HUES48 (cell line): ENCODE data around the gene NR3C2.
A peak's percentile ranks its signal among the peaks of the same experiment; 100 is the strongest.

Experiments
- H3K27ac ChIP-seq: one replicate; pipeline ENCODE4 v1.7.0; 2013; ENCODE audit warnings: low read depth, low read length, inconsistent platforms
- H3K27me3 ChIP-seq: 2 replicates; pipeline ENCODE4 v1.6.1; 2013; ENCODE audit warnings: mild to moderate bottlenecking, low read length; ENCODE audit not compliant: control insufficient read depth, insufficient read depth
- H3K36me3 ChIP-seq: 2 replicates; pipeline ENCODE4 v1.6.1; 2013; ENCODE audit warnings: low read length; ENCODE audit not compliant: control insufficient read depth, insufficient read depth
- H3K4me1 ChIP-seq: 2 replicates; pipeline ENCODE4 v1.6.1; 2013; ENCODE audit warnings: mild to moderate bottlenecking, low read length; ENCODE audit not compliant: control insufficient read depth, insufficient read depth
- H3K4me3 ChIP-seq: 2 replicates; pipeline ENCODE4 v1.5.1; 2013; ENCODE audit warnings: mild to moderate bottlenecking, low read depth, low read length
- H3K9ac ChIP-seq: 2 replicates; pipeline ENCODE4 v1.6.1; 2013; ENCODE audit warnings: mild to moderate bottlenecking, low read depth, low read length, moderate library complexity
- H3K9me3 ChIP-seq: 2 replicates; pipeline ENCODE4 v1.6.1; 2013; ENCODE audit warnings: low read length; ENCODE audit not compliant: control insufficient read depth, insufficient read depth

NR3C2 gene

GRCh38 chr4:148441986-148442831, at the start of gene NR3C2:
NR3C2 (minus strand) TSS chr4:148442414.
- peaks cover 29% of the 10 kb centered on the region for H3K4me1 ChIP-seq
- H3K27me3 ChIP-seq = peaks cover 52% of the 10 kb centered on the region
- H3K9me3 ChIP-seq = no peaks in the 10 kb centered on the region
- peak within 1 kb of the TSS; percentile 62 for H3K4me3 ChIP-seq
- peak within 1 kb of the TSS; percentile 17 for H3K27ac ChIP-seq
- H3K9ac ChIP-seq = peak within 1 kb of the TSS; percentile 34; the same call in 1 of the 2 replicates
- no peaks in the 10 kb centered on the region for H3K36me3 ChIP-seq

DNA sequence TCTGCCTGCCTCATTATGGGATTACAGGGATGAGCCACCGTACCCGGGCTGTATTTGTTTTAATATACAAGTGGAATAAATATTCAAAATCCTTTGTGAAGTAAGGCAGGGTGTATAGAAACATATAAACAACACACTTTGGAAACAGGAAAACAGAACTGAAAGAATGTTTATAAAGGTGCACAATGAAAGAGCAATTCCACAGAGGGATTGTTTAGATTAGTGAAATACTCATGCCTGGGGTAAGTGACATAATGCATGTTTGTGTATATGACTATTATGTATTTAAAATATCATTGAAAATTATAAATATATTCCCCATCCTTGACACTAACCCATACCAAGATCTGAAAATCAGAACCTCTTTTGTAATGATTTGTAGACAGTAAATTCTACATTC, 45.0 kb upstream of the NR3C2 start:
- Histone ChIP-seq H3K27me3 (no peaks in the 10 kb centered on the region), H3K36me3 (no peaks in the 10 kb centered on the region), H3K9ac (no peak overlapping the region), H3K9me3 (no peaks in the 10 kb centered on the region), H3K4me1 (no peaks in the 10 kb centered on the region), H3K4me3 (no peak overlapping the region), H3K27ac (no peak overlapping the region)

DNA sequence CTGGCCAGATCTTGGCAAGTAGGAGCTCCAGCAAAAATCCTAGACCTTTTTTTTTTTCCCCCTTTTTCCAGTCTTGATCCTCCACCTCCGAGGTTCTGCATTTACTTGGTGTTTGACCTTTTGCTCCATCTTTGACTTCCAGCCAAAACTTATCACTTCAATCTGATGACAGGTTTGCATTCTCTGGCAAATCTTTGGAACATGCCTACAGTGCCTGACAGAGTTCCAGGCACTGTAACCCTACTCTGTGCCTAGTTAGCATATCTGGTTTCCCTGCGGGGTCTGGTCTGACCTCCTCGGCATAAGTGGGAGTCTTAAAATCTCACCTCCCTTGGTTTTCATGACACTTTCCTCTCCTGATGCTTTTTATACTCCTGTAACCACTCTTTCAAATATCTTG, 39.4 kb upstream of the NR3C2 start:
- Histone ChIP-seq H3K4me1 (no peaks in the 10 kb centered on the region), H3K9me3 (no peaks in the 10 kb centered on the region), H3K27me3 (no peaks in the 10 kb centered on the region), H3K27ac (no peak overlapping the region), H3K9ac (no peak overlapping the region), H3K4me3 (no peak overlapping the region), H3K36me3 (no peaks in the 10 kb centered on the region)

DNA sequence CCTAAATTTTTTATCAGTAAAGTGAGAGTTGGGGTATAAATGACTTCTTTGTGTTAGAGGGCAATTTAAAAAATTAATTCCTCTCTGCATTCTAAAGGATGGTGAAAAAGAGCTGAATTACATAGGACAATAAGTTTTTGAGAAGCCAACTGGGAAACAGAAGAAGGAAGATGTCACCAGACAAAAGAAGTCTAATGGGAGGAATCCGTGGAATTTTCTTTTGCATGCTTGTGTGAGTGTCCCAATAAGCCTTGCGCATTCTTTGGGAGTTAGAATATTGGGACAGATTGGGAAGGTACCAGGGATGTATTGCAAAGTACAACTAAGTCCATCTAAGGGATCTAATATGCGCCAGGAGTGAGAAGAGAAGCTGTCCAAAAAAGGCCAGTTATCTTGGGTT, 35.1 kb upstream of the NR3C2 start:
- H3K4me1 ChIP-seq = no peaks in the 10 kb centered on the region

DNA sequence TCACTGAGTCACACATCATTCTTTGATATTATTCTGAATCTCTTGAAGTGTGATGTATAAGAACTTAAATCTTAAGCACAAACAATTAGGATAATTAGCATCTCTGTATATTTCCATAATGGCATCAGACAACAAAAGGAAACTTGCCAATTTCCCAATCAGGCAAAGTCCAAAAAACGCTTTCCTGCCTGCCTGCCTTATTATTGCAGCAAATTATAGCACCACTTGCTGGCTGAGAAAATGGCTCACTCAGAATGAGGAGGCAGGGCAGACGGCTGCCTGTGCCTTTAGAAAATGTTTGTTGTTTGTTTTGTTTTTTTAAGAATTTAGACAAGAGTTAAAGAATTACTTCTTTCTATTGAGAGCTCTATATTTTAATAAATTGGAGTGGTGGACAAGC, 27.7 kb upstream of the NR3C2 start:
- Histone ChIP-seq H3K36me3 (no peaks in the 10 kb centered on the region), H3K27me3 (no peaks in the 10 kb centered on the region), H3K9ac (no peak overlapping the region), H3K9me3 (no peaks in the 10 kb centered on the region), H3K4me3 (no peak overlapping the region), H3K4me1 (peaks cover 4% of the 10 kb centered on the region; the same call in 1 of the 2 replicates), H3K27ac (no peak overlapping the region)

More for the DNA sequence above, 35.1 kb upstream of the NR3C2 start:
- H3K36me3 ChIP-seq = no peaks in the 10 kb centered on the region
- no peak overlapping the region for H3K9ac ChIP-seq
- no peaks in the 10 kb centered on the region for H3K27me3 ChIP-seq
- H3K9me3 ChIP-seq = no peaks in the 10 kb centered on the region
- H3K4me3 ChIP-seq = no peak overlapping the region
- no peak overlapping the region for H3K27ac ChIP-seq

- no peaks in the 10 kb centered on the region for H3K9me3 ChIP-seq
- H3K27me3 ChIP-seq = no peaks in the 10 kb centered on the region
- no peaks in the 10 kb centered on the region for H3K36me3 ChIP-seq
- H3K27ac ChIP-seq = no peak overlapping the region
- H3K9ac ChIP-seq = no peak overlapping the region
- no peaks in the 10 kb centered on the region for H3K4me1 ChIP-seq
- H3K4me3 ChIP-seq = no peak overlapping the region
Measured at GRCh38 chr4:148454835-148455234, 12.6 kb upstream of the NR3C2 start.

- no peak overlapping the region for H3K9ac ChIP-seq
- no peak overlapping the region for H3K4me3 ChIP-seq
- no peaks in the 10 kb centered on the region for H3K4me1 ChIP-seq
- H3K9me3 ChIP-seq = no peaks in the 10 kb centered on the region
- H3K27me3 ChIP-seq = no peaks in the 10 kb centered on the region
- no peak overlapping the region for H3K27ac ChIP-seq
- no peaks in the 10 kb centered on the region for H3K36me3 ChIP-seq
Measured at GRCh38 chr4:148453833-148454232, 11.6 kb upstream of the NR3C2 start.

DNA sequence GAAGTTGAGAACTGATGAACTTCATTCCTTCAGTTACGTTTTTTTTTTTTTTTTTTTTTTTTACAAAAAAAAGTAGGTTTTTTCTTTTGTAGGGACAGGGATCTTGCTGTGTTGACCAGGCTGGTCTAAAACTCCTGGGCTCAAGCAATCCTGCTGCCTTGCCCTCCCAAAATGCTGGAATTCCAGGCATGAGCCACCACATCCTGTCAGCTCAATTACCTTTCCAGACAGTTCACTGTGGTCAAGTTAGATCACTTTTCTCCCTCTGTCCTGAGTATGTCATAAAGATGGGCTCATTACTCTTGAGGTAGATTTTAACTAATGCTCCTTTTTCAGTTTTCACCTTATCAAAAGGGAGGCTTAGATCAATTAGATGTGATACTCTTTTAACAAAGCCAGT, 10.8 kb upstream of the NR3C2 start:
- H3K9ac ChIP-seq = no peak overlapping the region
- H3K27ac ChIP-seq = no peak overlapping the region
- no peaks in the 10 kb centered on the region for H3K9me3 ChIP-seq
- H3K4me1 ChIP-seq = no peaks in the 10 kb centered on the region
- H3K27me3 ChIP-seq = no peaks in the 10 kb centered on the region
- H3K4me3 ChIP-seq = no peak overlapping the region
- H3K36me3 ChIP-seq = no peaks in the 10 kb centered on the region

GRCh38 chr4:148449921-148450320, 7.7 kb upstream of the NR3C2 start:
- Histone ChIP-seq H3K27ac (no peak overlapping the region), H3K4me3 (no peak overlapping the region), H3K4me1 (peaks cover 7% of the 10 kb centered on the region; the same call in 1 of the 2 replicates), H3K36me3 (no peaks in the 10 kb centered on the region), H3K9ac (no peak overlapping the region), H3K9me3 (no peaks in the 10 kb centered on the region), H3K27me3 (peaks cover 24% of the 10 kb centered on the region)

- Histone ChIP-seq H3K9ac (no peak overlapping the region), H3K27me3 (peaks cover 39% of the 10 kb centered on the region), H3K4me3 (no peak overlapping the region), H3K4me1 (peaks cover 7% of the 10 kb centered on the region; the same call in 1 of the 2 replicates), H3K36me3 (no peaks in the 10 kb centered on the region), H3K9me3 (no peaks in the 10 kb centered on the region), H3K27ac (no peak overlapping the region)
Measured at GRCh38 chr4:148448141-148448540, 5.9 kb upstream of the NR3C2 start.

DNA sequence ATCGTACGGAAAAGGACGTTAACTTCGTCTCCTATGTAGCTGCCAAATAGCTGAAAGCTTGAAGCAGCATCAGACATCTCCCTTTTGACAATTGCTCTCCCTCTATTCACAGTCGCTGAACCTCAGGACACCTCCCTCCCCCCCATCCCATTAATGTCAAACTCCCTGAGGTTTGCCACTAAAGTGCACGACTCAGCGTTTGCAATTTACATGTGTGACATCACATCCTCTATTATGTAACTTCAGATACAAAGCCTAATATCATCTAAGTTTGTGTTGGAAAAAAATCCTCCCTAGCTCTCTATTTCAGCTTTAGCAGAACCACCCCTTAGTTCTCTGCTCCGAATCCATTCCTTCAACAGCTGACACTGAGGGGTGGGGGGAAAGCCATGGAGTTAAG, 5.5 kb upstream of the NR3C2 start:
- Histone ChIP-seq H3K27ac (no peak overlapping the region), H3K4me1 (peaks cover 7% of the 10 kb centered on the region; the same call in 1 of the 2 replicates), H3K9ac (no peak overlapping the region), H3K36me3 (no peaks in the 10 kb centered on the region), H3K27me3 (peaks cover 43% of the 10 kb centered on the region), H3K9me3 (no peaks in the 10 kb centered on the region), H3K4me3 (no peak overlapping the region)
